ENCODE data around the gene PHAF1.

Gene PHAF1

DNA sequence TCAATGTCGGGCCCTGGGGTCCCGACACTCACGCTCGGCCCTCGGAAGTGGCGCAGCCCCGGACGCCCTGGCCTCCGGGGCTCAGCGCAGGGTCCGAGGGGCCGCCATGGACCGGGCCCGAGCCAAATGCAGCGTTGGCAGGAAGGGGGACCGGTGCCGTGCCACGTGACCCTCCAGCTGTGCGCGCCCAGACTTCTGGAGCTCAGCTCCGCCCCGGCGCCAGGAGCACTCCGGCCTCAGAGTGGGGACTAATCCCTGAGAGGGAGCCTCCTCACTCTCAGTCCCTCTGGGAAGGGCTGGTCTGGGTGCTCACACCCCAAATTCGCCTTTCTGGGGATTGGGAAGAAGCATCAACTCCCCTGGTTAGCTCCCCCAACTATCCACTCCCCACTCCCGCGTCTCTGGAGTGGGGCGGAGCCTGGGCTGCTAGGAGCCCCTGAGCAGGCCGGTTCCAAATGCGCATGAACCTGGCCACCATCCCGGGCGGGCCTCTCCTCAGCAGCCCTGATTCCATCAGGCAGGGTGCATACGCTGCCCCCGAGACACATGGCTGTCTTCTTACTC, 41.2 kb downstream of the PHAF1 start, which contains the start of gene B3GNT9:
Gene B3GNT9 (minus strand): TSS at position 166 of the 564 bp plus-strand sequence. CDS start 513 bp downstream, outside the sequence.
- peak within 1 kb of the TSS; percentile 57 for H3K4me3 ChIP-seq (ENCODE audit: low read depth, low read length)
- TF ChIP-seq, protein P1, sequence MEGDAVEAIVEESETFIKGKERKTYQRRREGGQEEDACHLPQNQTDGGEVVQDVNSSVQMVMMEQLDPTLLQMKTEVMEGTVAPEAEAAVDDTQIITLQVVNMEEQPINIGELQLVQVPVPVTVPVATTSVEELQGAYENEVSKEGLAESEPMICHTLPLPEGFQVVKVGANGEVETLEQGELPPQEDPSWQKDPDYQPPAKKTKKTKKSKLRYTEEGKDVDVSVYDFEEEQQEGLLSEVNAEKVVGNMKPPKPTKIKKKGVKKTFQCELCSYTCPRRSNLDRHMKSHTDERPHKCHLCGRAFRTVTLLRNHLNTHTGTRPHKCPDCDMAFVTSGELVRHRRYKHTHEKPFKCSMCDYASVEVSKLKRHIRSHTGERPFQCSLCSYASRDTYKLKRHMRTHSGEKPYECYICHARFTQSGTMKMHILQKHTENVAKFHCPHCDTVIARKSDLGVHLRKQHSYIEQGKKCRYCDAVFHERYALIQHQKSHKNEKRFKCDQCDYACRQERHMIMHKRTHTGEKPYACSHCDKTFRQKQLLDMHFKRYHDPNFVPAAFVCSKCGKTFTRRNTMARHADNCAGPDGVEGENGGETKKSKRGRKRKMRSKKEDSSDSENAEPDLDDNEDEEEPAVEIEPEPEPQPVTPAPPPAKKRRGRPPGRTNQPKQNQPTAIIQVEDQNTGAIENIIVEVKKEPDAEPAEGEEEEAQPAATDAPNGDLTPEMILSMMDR (IDR thresholded peaks at IDR 0.05; ENCODE audit: borderline replicate concordance, insufficient read depth, low read depth, low read length): no peak

DNA sequence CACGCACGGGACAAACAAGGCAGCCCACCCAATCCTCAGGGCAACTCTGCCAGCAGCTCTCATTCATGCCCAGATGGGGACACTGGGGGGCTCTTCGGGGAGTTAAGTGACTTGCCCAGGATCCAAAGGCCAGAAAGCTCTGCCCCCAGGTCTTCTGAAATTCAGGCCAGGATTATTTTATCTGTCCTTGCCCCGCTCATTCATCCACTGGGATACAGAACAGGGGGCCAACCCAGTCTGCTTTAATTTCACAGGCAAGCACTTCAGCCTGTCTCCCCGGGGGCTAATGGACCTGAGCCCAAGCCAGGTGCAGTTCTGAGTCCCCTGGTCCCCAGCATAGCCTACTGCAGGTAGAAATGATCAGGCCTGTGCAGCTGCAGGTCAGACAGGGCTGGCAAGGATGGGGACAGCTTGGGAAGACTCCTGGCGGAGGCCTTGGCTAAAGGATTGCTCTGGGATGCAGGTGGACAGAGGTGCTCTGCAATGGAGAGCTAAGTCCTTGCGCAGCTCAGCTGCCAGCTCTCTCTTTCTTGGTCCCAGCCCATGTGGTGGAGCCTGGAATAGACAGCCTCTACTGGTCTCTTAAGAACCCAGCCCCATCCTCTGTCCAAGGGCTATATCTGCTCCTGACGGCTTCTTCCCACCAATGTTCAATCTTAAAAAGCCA, 41.8 kb downstream of the PHAF1 start:
- TF ChIP-seq, protein P1 (IDR thresholded peaks at IDR 0.05; ENCODE audit: borderline replicate concordance, insufficient read depth, low read depth, low read length): no peak
- H3K4me3 ChIP-seq (ENCODE audit: low read depth, low read length): no peak overlapping the region

DNA sequence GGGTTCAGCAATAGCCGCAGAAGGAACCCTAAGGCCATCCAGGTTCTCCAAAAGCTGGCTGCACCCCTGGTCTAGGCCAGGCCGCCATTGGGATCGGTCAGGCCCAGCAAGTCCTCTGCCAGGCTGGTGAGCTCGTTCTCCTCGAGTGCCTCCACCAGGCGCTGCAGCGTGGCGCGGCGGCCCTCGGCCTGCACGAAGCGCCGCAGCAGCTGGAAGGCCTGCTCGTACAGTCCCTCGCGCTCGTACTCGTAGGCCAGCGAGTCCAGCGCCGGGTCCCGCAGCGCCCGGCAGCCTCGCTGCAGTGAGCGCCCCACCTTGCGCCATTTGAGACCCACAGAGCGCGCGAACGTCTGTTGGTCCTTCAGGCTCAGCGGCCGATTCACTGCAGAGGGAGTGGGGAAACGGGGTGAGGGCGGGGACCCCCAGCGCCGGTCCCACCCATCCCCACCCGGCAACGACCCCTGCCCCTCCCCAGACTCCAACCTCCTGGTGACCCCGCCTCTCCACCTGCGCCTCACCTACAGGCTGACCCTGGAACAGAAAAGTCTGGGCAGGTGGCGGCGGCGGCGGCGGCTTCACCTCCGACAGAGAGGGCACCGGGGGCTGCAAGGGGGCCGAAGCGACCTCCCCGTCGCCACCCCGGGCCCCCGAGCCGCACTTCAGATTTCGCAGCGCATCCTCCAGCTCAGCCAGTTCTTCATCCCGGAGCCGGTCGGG, 45.0 kb downstream of the PHAF1 start:
- no peak overlapping the region for H3K4me3 ChIP-seq (ENCODE audit: low read depth, low read length)
- TF ChIP-seq, protein P1 (IDR thresholded peaks at IDR 0.05; ENCODE audit: borderline replicate concordance, insufficient read depth, low read depth, low read length): no peak

DNA sequence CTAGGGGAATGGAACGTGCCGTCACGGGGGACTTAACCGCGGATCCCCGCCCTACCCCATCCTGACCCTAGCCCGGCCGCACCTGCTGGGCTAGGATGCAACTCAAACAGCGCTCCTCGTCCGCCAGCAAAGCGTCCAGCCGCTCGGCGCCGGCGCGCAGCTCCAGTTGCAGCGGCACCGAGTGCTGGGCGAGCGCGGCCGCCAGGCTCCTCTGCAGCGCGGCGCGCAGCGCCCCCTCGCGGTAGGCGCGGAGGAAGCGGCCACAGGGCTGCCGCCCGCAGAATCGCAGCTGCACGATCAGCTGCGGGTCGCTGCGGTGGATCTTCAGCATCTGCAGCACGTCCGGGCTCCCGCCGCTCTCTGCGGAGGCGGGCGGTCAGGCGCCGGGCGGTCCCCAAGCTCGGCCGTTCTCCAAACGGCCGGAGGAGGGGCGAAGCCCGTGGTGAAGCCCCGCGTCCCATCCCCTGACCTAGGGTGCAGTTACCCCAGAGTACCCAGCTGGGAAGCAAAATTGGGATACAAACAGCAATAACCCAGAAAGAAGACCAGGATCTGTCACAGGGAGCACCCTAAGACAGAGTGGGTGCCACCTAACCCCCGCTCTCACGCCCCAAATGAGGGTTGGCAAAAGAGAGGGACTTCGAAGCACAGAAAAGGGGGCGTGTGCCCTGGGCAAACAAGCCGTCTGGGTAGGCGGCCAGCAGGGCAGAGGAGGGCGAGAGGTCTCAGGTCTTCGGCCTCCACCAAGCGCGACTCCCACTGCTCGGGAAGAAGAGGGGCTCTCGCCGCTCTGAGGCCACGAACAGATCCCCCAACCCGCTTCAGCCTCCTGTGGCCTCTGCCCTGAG, 45.8 kb downstream of the PHAF1 start:
- TF ChIP-seq, protein P1 (IDR thresholded peaks at IDR 0.05; ENCODE audit: borderline replicate concordance, insufficient read depth, low read depth, low read length): peak; percentile 100
- no peak overlapping the region for H3K4me3 ChIP-seq (ENCODE audit: low read depth, low read length)

DNA sequence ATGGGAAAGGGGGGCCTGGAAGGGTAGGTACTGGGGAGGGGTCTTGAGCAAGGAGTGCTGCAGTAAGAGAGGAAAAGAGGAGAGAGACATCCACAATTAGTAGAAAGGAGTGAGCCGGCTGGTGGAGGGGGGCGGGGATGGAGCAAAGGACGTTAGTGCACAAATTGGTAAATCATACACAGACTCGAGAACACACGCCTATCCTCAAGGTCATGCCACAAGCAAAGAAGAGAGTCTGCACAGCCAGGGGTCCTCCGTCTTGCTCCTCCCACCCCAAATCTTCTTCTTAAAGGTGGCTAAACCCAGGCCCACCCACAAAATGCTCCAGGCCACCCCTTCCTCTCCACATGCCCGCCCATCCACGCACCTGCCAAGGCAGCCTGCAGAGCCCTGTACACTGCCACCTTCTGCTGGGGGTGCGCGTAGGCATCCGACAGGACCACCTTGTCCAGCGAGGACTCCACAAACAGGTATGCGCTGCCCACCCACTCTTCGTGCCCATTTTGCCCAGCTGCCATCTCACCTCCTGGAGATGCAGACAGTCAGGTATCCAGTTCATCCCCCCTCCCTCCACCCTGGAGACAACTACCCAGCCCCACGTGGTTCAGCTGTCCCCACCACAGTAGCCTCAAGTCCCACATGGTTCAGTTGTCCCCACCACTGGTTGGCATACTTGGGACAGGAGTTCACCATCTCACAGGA, 46.6 kb downstream of the PHAF1 start:
- TF ChIP-seq, protein P1 (IDR thresholded peaks at IDR 0.05; ENCODE audit: borderline replicate concordance, insufficient read depth, low read depth, low read length): no peak
- no peak overlapping the region for H3K4me3 ChIP-seq (ENCODE audit: low read depth, low read length)

DNA sequence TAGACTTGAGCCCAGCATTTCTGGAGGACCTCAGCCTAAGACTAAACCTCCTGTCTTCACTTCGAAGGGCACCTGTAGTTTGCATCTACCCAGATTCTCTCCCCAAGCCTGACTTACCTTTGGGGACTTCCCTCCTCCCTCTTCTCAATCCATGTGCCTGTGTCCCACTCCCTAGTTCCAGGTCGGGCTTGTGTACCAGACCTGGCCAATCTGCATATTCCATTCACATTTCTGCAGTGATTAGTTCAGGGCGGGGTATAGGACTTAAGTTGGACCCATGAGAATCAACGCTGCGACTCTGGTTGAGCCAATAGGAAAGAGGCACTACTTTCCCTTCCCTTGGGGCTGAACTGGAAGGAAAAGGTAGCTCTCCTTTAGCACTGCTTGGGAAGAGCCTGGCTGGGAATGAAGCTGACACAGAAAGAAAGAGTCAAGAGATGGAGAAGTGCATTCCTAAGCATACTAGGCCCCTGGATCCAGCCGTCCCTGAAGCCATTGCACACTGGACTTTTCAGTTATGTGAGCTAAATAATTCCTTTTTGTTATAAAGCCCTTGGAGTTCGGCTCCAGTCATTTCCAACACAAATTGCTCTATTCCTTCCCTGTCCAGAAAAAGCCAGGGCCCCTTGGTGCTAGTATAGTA, 47.5 kb downstream of the PHAF1 start:
- TF ChIP-seq, protein P1 (IDR thresholded peaks at IDR 0.05; ENCODE audit: borderline replicate concordance, insufficient read depth, low read depth, low read length): no peak

More for the DNA sequence above, 47.5 kb downstream of the PHAF1 start:
- H3K4me3 ChIP-seq (ENCODE audit: low read depth, low read length): no peak overlapping the region

All from GM12875 (cell line).